GM21526 (cell line): ENCODE data around the gene YIPF2.
"Not testable (repeated sequence)": the region's sequence is repeated elsewhere in the genome, so short reads cannot be mapped to it uniquely, and the experiment has no call there.

Experiments used
- ATAC-seq: cut with Tn5 transposase; IDR thresholded peaks from one replicate; pipeline ENCODE4 v1.9.1; 2021; ENCODE audit warnings: moderate library complexity; ENCODE audit not compliant: unreplicated experiment, low FRiP score

YIPF2 gene

GRCh38 chr19:10928563-10929401, at the start of gene YIPF2, which contains the start of gene TIMM29:
Gene YIPF2 (minus strand): TSS chr19:10928639. CDS start chr19:10928410, 229 bp downstream.
Gene TIMM29 (plus strand): TSS chr19:10928811. CDS start chr19:10928823, 12 bp downstream.
- ATAC-seq = peak; percentile 72

- ATAC-seq = no peak
These were observed 49.3 kb upstream of the YIPF2 start for GRCh38 chr19:10977742-10978092.

GRCh38 chr19:10976131-10976892, 47.9 kb upstream of the YIPF2 start:
- no peak for ATAC-seq

GRCh38 chr19:10975374-10976130, 47.1 kb upstream of the YIPF2 start:
- ATAC-seq = no peak

- ATAC-seq = no peak
These were observed 42.8 kb upstream of the YIPF2 start for GRCh38 chr19:10971107-10971726.

- no peak for ATAC-seq
These were observed 40.2 kb upstream of the YIPF2 start for GRCh38 chr19:10968527-10969135.

GRCh38 chr19:10966809-10967208, 38.4 kb upstream of the YIPF2 start:
- ATAC-seq = no peak

- ATAC-seq = no peak
These were observed 37.0 kb upstream of the YIPF2 start for GRCh38 chr19:10965398-10965797.

GRCh38 chr19:10964903-10965302, 36.5 kb upstream of the YIPF2 start:
- no peak for ATAC-seq

GRCh38 chr19:10963865-10964264, 35.4 kb upstream of the YIPF2 start:
- no peak for ATAC-seq

- ATAC-seq = no peak
These were observed 34.4 kb upstream of the YIPF2 start for GRCh38 chr19:10962863-10963262.

GRCh38 chr19:10961073-10961860, 32.8 kb upstream of the YIPF2 start:
- ATAC-seq = peak; percentile 15

GRCh38 chr19:10960314-10961072, 32.1 kb upstream of the YIPF2 start, which contains the start of gene SMARCA4:
Gene SMARCA4 (plus strand): TSS chr19:10961030. CDS start chr19:10984152, 23,122 bp downstream.
- ATAC-seq = peak; percentile 71

- ATAC-seq = not testable (repeated sequence)
These were observed 31.0 kb upstream of the YIPF2 start for GRCh38 chr19:10959277-10959968.

GRCh38 chr19:10952809-10953208, 24.4 kb upstream of the YIPF2 start:
- ATAC-seq = no peak

- no peak for ATAC-seq
These were observed 18.7 kb upstream of the YIPF2 start for GRCh38 chr19:10946958-10947657.

- no peak for ATAC-seq
These were observed 16.8 kb upstream of the YIPF2 start for GRCh38 chr19:10945264-10945663.
